ENCODE data around the gene RETN.

- TF ChIP-seq ZFP30 (CRISPR knock-in tag; IDR thresholded peaks at IDR 0.05): no peak
- no peak for TF ChIP-seq ZNF70 (CRISPR knock-in tag; IDR thresholded peaks at IDR 0.05)
- no peak for TF ChIP-seq CSRNP3 (CRISPR knock-in tag; IDR thresholded peaks at IDR 0.05)
Observed at GRCh38 chr19:7643031-7643415, 25.8 kb upstream of the RETN start.

Measured in SK-N-SH treated with all-trans-retinoic acid at 6 μM for 48 hours (cell line).